Measurements from ENCODE around the gene UBE2J2. TPM values are rescaled to one million over a fixed set of nuclear protein-coding genes. Genes with fewer than 3 reads are reported as not detected.

Gene UBE2J2
- total and polyA plus RNA-seq, 2 of the 8 experiments (the other 6 are each of a cell fraction or from before 2014, with no cell fraction given): 33.6 to 67.9 TPM

DNA sequence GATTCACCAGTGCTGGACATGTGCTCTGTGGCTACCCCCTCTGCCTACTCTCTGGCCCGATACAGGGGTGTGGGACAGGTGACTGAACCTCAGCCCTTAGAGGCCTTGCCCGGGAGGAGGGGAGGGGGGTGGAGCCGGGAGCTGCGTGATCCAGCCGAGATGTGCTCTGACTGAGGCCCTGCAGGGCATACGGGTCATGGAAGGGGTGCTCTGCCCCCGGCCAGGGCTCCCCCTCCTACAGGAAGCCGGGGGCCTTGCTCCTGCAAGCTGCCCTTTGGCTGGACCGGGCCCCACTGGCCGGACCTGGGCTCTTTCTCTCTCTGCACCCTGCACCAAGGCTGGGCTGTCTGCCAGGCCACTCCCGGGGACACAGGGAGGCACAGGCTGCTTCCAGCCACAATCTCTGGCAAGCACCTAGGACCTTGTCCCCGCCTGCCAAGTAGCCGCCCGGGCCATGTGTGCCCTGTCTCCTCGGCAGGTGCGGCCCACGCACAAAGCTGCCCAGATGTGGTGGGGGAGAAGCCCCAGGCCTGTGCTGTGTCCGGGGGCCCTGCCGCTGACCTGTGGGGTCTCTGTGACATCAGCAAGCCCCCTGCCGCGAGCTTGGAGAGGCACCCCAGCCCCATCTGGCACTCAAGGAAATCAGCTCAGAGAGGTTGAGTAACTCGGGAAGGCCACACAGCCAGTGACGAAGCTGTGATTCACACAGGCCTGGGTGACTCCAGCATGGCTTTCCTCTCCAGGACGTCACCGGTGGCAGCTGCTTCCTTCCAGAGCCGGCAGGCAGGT is 8.1 kb upstream of the UBE2J2 start:
- WGBS, 2 experiments (ENCODE audit: extremely low coverage in 1 of 2, insufficient coverage in 1 of 2, insufficient read length in 1 of 2, insufficient replicate concordance in 2 of 2, low coverage in 1 of 2, low lambda C conversion rate in 2 of 2, missing lambda C conversion rate in 1 of 2): 86% methylated on average over 23 of the region's 26 CpGs; no CpG with 5 or more reads in 1 of the 2 experiments
- H3K4me1 ChIP-seq (replicated peaks in 1 of 4; ENCODE audit: control insufficient read depth in 3 of 4, insufficient read depth in 4 of 4, low read length in 3 of 4): peaks cover 0 to 2% (median under 1%) of the 10 kb centered on the region in 4 experiments; a peak in 1 of 7 replicates
- TF ChIP-seq TAF1 (IDR thresholded peaks at IDR 0.05; ENCODE audit: low read depth, low read length) (no peak), MAFK (IDR thresholded peaks at IDR 0.05; ENCODE audit: low read depth, low read length) (no peak), POLR2A (IDR thresholded peaks at IDR 0.05; ENCODE audit: control extremely low read depth in 1 of 2, low read depth in 2 of 2, low read length in 2 of 2) (no peak), SP4 (IDR thresholded peaks at IDR 0.05; ENCODE audit: low read length) (no peak), RNF2 (IDR thresholded peaks at IDR 0.05; ENCODE audit: borderline replicate concordance, low read depth, low read length, missing control alignments, poor library complexity, severe bottlenecking) (no peak), RBBP5 (IDR thresholded peaks at IDR 0.05; ENCODE audit: borderline replicate concordance, low read depth, low read length) (no peak), EGR1 (IDR thresholded peaks at IDR 0.05; ENCODE audit: borderline replicate concordance, low read depth, low read length) (no peak), EP300 (IDR thresholded peaks at IDR 0.05; ENCODE audit: borderline replicate concordance in 1 of 2, low read depth in 2 of 2, low read length in 2 of 2) (no peak), CBX5 (IDR thresholded peaks at IDR 0.05; ENCODE audit: low read depth, low read length) (no peak)
- TF ChIP-seq, protein P1, sequence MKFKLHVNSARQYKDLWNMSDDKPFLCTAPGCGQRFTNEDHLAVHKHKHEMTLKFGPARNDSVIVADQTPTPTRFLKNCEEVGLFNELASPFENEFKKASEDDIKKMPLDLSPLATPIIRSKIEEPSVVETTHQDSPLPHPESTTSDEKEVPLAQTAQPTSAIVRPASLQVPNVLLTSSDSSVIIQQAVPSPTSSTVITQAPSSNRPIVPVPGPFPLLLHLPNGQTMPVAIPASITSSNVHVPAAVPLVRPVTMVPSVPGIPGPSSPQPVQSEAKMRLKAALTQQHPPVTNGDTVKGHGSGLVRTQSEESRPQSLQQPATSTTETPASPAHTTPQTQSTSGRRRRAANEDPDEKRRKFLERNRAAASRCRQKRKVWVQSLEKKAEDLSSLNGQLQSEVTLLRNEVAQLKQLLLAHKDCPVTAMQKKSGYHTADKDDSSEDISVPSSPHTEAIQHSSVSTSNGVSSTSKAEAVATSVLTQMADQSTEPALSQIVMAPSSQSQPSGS (IDR thresholded peaks at IDR 0.05; ENCODE audit: low read length): no peak

More for the DNA sequence above, 8.1 kb upstream of the UBE2J2 start:
- no peaks in the 10 kb centered on the region for H4K20me1 ChIP-seq (replicated peaks in 1 of 2; ENCODE audit: control insufficient read depth in 1 of 2, insufficient read depth in 2 of 2, low read length in 2 of 2)
- H3K79me1 ChIP-seq (ENCODE audit: low read depth, low read length): no peaks in the 10 kb centered on the region
- no peaks in the 10 kb centered on the region for H3K9me3 ChIP-seq (ENCODE audit: insufficient read depth in 2 of 2, low read depth in 1 of 2, low read length in 1 of 2)
- no peak overlapping the region for H3K9ac ChIP-seq (replicated peaks in 1 of 4; ENCODE audit: extremely low read depth in 1 of 4, low read depth in 3 of 4, low read length in 3 of 4)
- peak overlapping the region; percentile 29; the same call in 1 of the 2 replicates for H2BK15ac ChIP-seq (ENCODE audit: low read length)
- 0 out of 2 replicates have a peak overlapping the region, but pooled peaks have one; percentile 63 for H2BK12ac ChIP-seq (ENCODE audit: low read depth, low read length)
- no peak overlapping the region for H4K8ac ChIP-seq (ENCODE audit: extremely low read depth, insufficient read depth, low read length)
- H3K79me2 ChIP-seq (ENCODE audit: control insufficient read depth in 1 of 2, insufficient read depth in 2 of 2, low read length in 2 of 2): no peaks in the 10 kb centered on the region
- no peaks in the 10 kb centered on the region for H3K23me2 ChIP-seq (ENCODE audit: low read depth, low read length)
- no peak overlapping the region for H2BK120ac ChIP-seq (replicated peaks; ENCODE audit: low read depth, low read length)
- H3K18ac ChIP-seq (ENCODE audit: extremely low read depth, low read length): no peak overlapping the region
- no peak overlapping the region for H4K5ac ChIP-seq (ENCODE audit: insufficient read length, low read depth, low read length)
- no peak overlapping the region for H3K4me3 ChIP-seq (ENCODE audit: extremely low read depth in 1 of 4, insufficient read depth in 2 of 4, low read depth in 3 of 4, low read length in 4 of 4)
- H2BK5ac ChIP-seq (ENCODE audit: low read depth, low read length): no peak overlapping the region
- H3K27me3 ChIP-seq (replicated peaks in 1 of 4; ENCODE audit: control insufficient read depth in 3 of 4, extremely low read depth in 1 of 4, insufficient read depth in 3 of 4, low read length in 3 of 4): no peaks in the 10 kb centered on the region
- no peak overlapping the region for H3K23ac ChIP-seq (ENCODE audit: insufficient read length)
- ChIA-PET CTCF (ENCODE audit: partially characterized antibody) (interaction anchor here (0.6 to 6.1 kb wide), 8 partner anchors 10 to 279 kb away, joined by 3 to 38 read pairs (median 3); no protein-coding TSS in a partner anchor), POLR2A (ENCODE audit: partially characterized antibody) (interaction anchor here (1.0 to 1.2 kb wide), 3 partner anchors 10 to 34 kb away, joined by 3 to 4 read pairs (median 3); no protein-coding TSS in a partner anchor)
- H2BK20ac ChIP-seq (ENCODE audit: low read length): no peak overlapping the region
- H3K4ac ChIP-seq (replicated peaks; ENCODE audit: insufficient read length, low read depth, low read length): no peak overlapping the region
- no peak overlapping the region for H3K27ac ChIP-seq (ENCODE audit: low read depth, low read length)
- no peaks in the 10 kb centered on the region for H3K36me3 ChIP-seq (ENCODE audit: control insufficient read depth in 2 of 4, insufficient read depth in 4 of 4, low read length in 3 of 4)
- H3K14ac ChIP-seq (ENCODE audit: insufficient read length): no peak overlapping the region
- DNase-seq (ENCODE audit: low read depth in 1 of 2, low spot score in 2 of 2) (no peak), FAIRE-seq (no peak)
- H4K91ac ChIP-seq (replicated peaks; ENCODE audit: insufficient read length, low read length): no peak overlapping the region
- H3K56ac ChIP-seq (replicated peaks; ENCODE audit: insufficient read length, low read depth, low read length): no peak overlapping the region
- H2AK5ac ChIP-seq (ENCODE audit: low read depth, low read length): no peak overlapping the region
- no peak overlapping the region for H2AFZ ChIP-seq (ENCODE audit: low read length)
- H3K4me2 ChIP-seq (ENCODE audit: insufficient read depth in 1 of 2, low read depth in 2 of 2, low read length in 2 of 2): no peak overlapping the region

Data from H1 (cell line).